HepG2 (cell line): ENCODE measurements around the gene SNX4. TPM values are rescaled to one million over a fixed set of nuclear protein-coding genes. Genes with fewer than 3 reads are reported as not detected.

Source experiments
- ATAC-seq: fragments of 200-7000 bp; cut with Tn5 transposase; 3 replicates; pipeline ENCODE4 v1.9.1; 2020; ENCODE audit warnings: mild to moderate bottlenecking, moderate library complexity
- BruUV-seq: library from RNA; stranded (reverse); fragments of 400-500 nt; replicated peaks from 2 replicates; lab custom pipeline; 2021; lab: Mats Ljungman, UMichigan
- CTCF ChIA-PET: fragments of 300-600 bp; formaldehyde crosslinking; extraction: SDS; loops from one replicate; lab custom pipeline; 2021; ENCODE audit warnings: low total read pairs, inconsistent platforms, low intra/inter-chr PET ratio; lab: Yijun Ruan, JAX
- POLR2A ChIA-PET: fragments of 350-600 bp; sonication (Branson Sonifier 250); formaldehyde crosslinking; loops from one replicate; lab custom pipeline; 2020; ENCODE audit warnings: antibody characterized with exemption, inconsistent platforms; lab: Yijun Ruan, JAX
- DNase-seq: peaks from one replicate; pipeline ENCODE4 v3.0.0-alpha.2; 2015; ENCODE audit warnings: low spot score
- FAIRE-seq: peaks from 3 replicates; lab custom pipeline; 2011; peaks lifted over from hg19 to GRCh38; lab: Jason Lieb, UNC
- H2AFZ ChIP-seq: one replicate; pipeline ENCODE4 v1.6.1; 2011; ENCODE audit warnings: low read length, inconsistent platforms
- H3K27ac ChIP-seq: fragments of 300-600 bp; 3 replicates; pipeline ENCODE4 v1.8.0; 2011; ENCODE audit warnings: mixed run types, mild to moderate bottlenecking, mixed read lengths, low read length, inconsistent platforms; ENCODE audit not compliant: insufficient read depth; ENCODE audit errors: extremely low read length
- H3K27me3 ChIP-seq, 2 experiments: fragments of 200-600 bp in 1 of 2; 2 replicates in 1 of 2; 3 replicates in 1 of 2; pipeline versions ENCODE4 v1.6.0 to v1.8.0; 2011; ENCODE audit warnings: low read length in 2 of 2, mild to moderate bottlenecking in 2 of 2, moderate library complexity in 2 of 2, inconsistent platforms in 1 of 2; ENCODE audit not compliant: insufficient read depth in 2 of 2, control insufficient read depth in 1 of 2
- H3K36me3 ChIP-seq, 2 experiments: fragments of 200-600 bp in 1 of 2; replicated peaks in 1 of 2; 2 replicates in 1 of 2; 3 replicates in 1 of 2; pipeline versions ENCODE4 v1.5.1 to v1.8.0; 2011; ENCODE audit warnings: low read length in 2 of 2, inconsistent platforms in 1 of 2; ENCODE audit not compliant: insufficient read depth in 2 of 2, control insufficient read depth in 1 of 2
- H3K4me1 ChIP-seq: 2 replicates; pipeline ENCODE4 v1.5.1; 2012; ENCODE audit warnings: low read length, inconsistent platforms; ENCODE audit not compliant: insufficient read depth
- H3K4me2 ChIP-seq: 2 replicates; pipeline ENCODE4 v1.6.0; 2011; ENCODE audit warnings: low read depth, low read length, inconsistent platforms
- H3K4me3 ChIP-seq, 3 experiments: fragments of 200-600 bp in 1 of 3; sonication (generic), shearing (Covaris generic) in 1 of 3; replicated peaks in 1 of 3; 2 replicates each; pipeline ENCODE4 v1.5.1; 2011 to 2016; ENCODE audit warnings: low read length in 3 of 3, inconsistent platforms in 2 of 3, low read depth in 2 of 3, mild to moderate bottlenecking in 2 of 3, control low read depth in 1 of 3, mixed read lengths in 1 of 3; ENCODE audit not compliant: insufficient read depth in 1 of 3
- H3K79me2 ChIP-seq: one replicate; pipeline ENCODE4 v1.6.1; 2011; ENCODE audit warnings: low read length, inconsistent platforms; ENCODE audit not compliant: insufficient read depth
- H3K9ac ChIP-seq: 2 replicates; pipeline ENCODE4 v1.6.0; 2011; ENCODE audit warnings: mild to moderate bottlenecking, low read depth, low read length, inconsistent platforms; ENCODE audit not compliant: insufficient read depth
- H3K9me3 ChIP-seq: 2 replicates; pipeline ENCODE4 v1.5.1; 2012; ENCODE audit warnings: mild to moderate bottlenecking, low read length
- H4K20me1 ChIP-seq: 2 replicates; pipeline ENCODE4 v1.6.0; 2011; ENCODE audit warnings: inconsistent platforms, mild to moderate bottlenecking, low read length, moderate library complexity; ENCODE audit not compliant: insufficient read depth
- BCL6 ChIP-seq: IDR thresholded peaks from 2 replicates; pipeline ENCODE4 v1.6.1; 2016; ENCODE audit warnings: missing genetic modification reagents, missing compliant biosample characterization
- CBX1 ChIP-seq: IDR thresholded peaks from one replicate; pipeline ENCODE4 v1.6.1; 2016; ENCODE audit warnings: antibody characterized with exemption, low read depth
- CEBPB ChIP-seq: IDR thresholded peaks from 2 replicates; pipeline ENCODE4 v1.6.1; 2011; ENCODE audit warnings: low read depth, low read length, improper control_type of control experiment, borderline replicate concordance
- JDP2 ChIP-seq: sonication (generic); formaldehyde crosslinking; IDR thresholded peaks from 2 replicates; pipeline ENCODE4 v1.8.1; 2022; ENCODE audit warnings: missing genetic modification reagents, borderline replicate concordance
- MAFG ChIP-seq: sonication (generic); formaldehyde crosslinking; IDR thresholded peaks from 2 replicates; pipeline ENCODE4 v1.5.1; 2020; ENCODE audit warnings: mild to moderate bottlenecking, missing genetic modification reagents
- RBFOX2 ChIP-seq: fragments of 200-400 bp; formaldehyde crosslinking; IDR thresholded peaks from 2 replicates; pipeline ENCODE4 v1.6.1; 2017; ENCODE audit warnings: low read depth, mild to moderate bottlenecking, low read length
- RFX3 ChIP-seq: IDR thresholded peaks from 2 replicates; pipeline ENCODE4 v1.6.1; 2016; ENCODE audit warnings: missing biosample characterization, missing genetic modification reagents
- SRY ChIP-seq: sonication (generic); formaldehyde crosslinking; IDR thresholded peaks from 2 replicates; pipeline ENCODE4 v1.8.0; 2022; ENCODE audit warnings: mild to moderate bottlenecking, missing genetic modification reagents
- ZBTB46 ChIP-seq: sonication (generic); formaldehyde crosslinking; IDR thresholded peaks from 2 replicates; pipeline ENCODE4 v1.4.0; 2020; ENCODE audit warnings: mild to moderate bottlenecking, missing genetic modification reagents, borderline replicate concordance
- ZNF337 ChIP-seq: sonication (generic); formaldehyde crosslinking; IDR thresholded peaks from 2 replicates; pipeline ENCODE4 v1.5.1; 2020; ENCODE audit warnings: missing genetic modification reagents, low read depth, mild to moderate bottlenecking, borderline replicate concordance
- WGBS: methylation state at CpG from one replicate; pipeline ENCODE4 v1.1.6; 2017; ENCODE audit warnings: low lambda C conversion rate; 5-methylcytosine and 5-hydroxymethylcytosine counted together
- in situ Hi-C: cut with HindIII; loops from 2 replicates; pipeline ENCODE4 v1.10.0; 2017; ENCODE audit warnings: low pct_unique_long_range_greater_than_20kb; ENCODE audit not compliant: extremely low pct_ligation_motif_present
- intact Hi-C: fragments of 100-400 bp; cut with micrococcal nuclease; formaldehyde crosslinking; loops from one replicate; pipeline ENCODE4 v1.10.0; 2022; ENCODE audit not compliant: unreplicated experiment
- polyA plus RNA-seq, 8 experiments: library from polyadenylated mRNA; depleted of rRNA in 3 of 8; stranded (reverse) in 7 of 8; unstranded in 1 of 8; fragments of >200 nt; fragmentation: Illumina TruSeq in 4 of 8; extraction: Trizol in 4 of 8; gene quantifications; 2 replicates each; pipeline versions ENCODE4 v1.2.1 to v1.2.3, GENCODE V29; 2011 to 2016; ENCODE audit warnings: low read depth in 4 of 8, missing spikeins in 1 of 8, mixed read lengths in 1 of 8; ENCODE audit not compliant: insufficient read depth in 1 of 8
- total RNA-seq, 5 experiments: library from RNA; depleted of rRNA; stranded (reverse); fragments of >200 nt; fragmentation: Illumina TruSeq; extraction: Trizol; gene quantifications; 2 replicates each; pipeline ENCODE4 v1.2.3, GENCODE V29; 2016; ENCODE audit warnings: low read depth in 1 of 5

SNX4 gene
- total and polyA plus RNA-seq, 2 of the 13 experiments (the other 11 are each of a cell fraction or from before 2014, with no cell fraction given) = 18.1 to 73.6 TPM

- WGBS = 95% methylated on average over 2 of the region's 2 CpGs
Measured at GRCh38 chr3:125402639-125403038, 117.4 kb downstream of the SNX4 start.

GRCh38 chr3:125401402-125401801, 118.6 kb downstream of the SNX4 start:
- Histone ChIP-seq H3K4me3 (no peak overlapping the region), H3K27me3 (no peaks in the 10 kb centered on the region), H3K9me3 (no peaks in the 10 kb centered on the region)
- CTCF ChIA-PET = no interaction called here
- ATAC-seq = peak; percentile 45; the same call in 2 of the 3 replicates
- WGBS = 0% methylated on average over 1 of the region's 1 CpG
- TF ChIP-seq BCL6 (CRISPR knock-in tag) (peak; percentile 39; the same call in 1 of the 2 replicates), ZBTB46 (no peak)
- TF ChIP-seq, all 625 proteins: peak for 1
- POLR2A ChIA-PET = interaction anchor here (1.7 kb wide), 1 partner anchor 26 kb away, joined by 4 read pairs; the partner anchor contains the start of gene ZNF148
- intact Hi-C loops (no loop called here), in situ Hi-C loops (no loop called here)
- Histone ChIP-seq H3K36me3 (no peaks in the 10 kb centered on the region), H4K20me1 (no peaks in the 10 kb centered on the region), H3K4me1 (no peaks in the 10 kb centered on the region), H3K4me2 (no peak overlapping the region), H2AFZ (no peak overlapping the region), H3K27ac (no peak overlapping the region), H3K9ac (no peak overlapping the region), H3K79me2 (no peaks in the 10 kb centered on the region)
- FAIRE-seq (no peak), DNase-seq (peak; percentile 49)
- no TSS peak for BruUV-seq

More at GRCh38 chr3:125402639-125403038, 117.4 kb downstream of the SNX4 start:
- POLR2A ChIA-PET = no interaction called here
- TF ChIP-seq JDP2 (CRISPR knock-in tag) (no peak), ZNF337 (no peak), CBX1 (no peak), RBFOX2 (no peak), MAFG (no peak), CEBPB (no peak), SRY (no peak), RFX3 (CRISPR knock-in tag) (no peak)
- TF ChIP-seq, all 625 proteins: peak for 0
- Histone ChIP-seq H3K9me3 (no peaks in the 10 kb centered on the region), H3K36me3 (no peaks in the 10 kb centered on the region), H3K27me3 (no peaks in the 10 kb centered on the region), H3K27ac (no peak overlapping the region), H4K20me1 (no peaks in the 10 kb centered on the region), H3K79me2 (no peaks in the 10 kb centered on the region), H3K4me1 (no peaks in the 10 kb centered on the region), H3K9ac (no peak overlapping the region), H3K4me3 (no peak overlapping the region), H3K4me2 (no peak overlapping the region), H2AFZ (no peak overlapping the region)
- FAIRE-seq (no peak), ATAC-seq (no peak), DNase-seq (no peak)
- intact Hi-C loops (no loop called here), in situ Hi-C loops (no loop called here)
- BruUV-seq = no TSS peak
- CTCF ChIA-PET = no interaction called here
